ENCODE results near the gene PTPRN2. TPM values are rescaled to one million over a fixed set of nuclear protein-coding genes. Genes with fewer than 3 reads are reported as not detected.

The PTPRN2 gene
- total RNA-seq (2022; extraction: Qiagen RNA extraction; ENCODE audit: low read depth), result 0.33 to 1.5 TPM (median 0.86 TPM) in 5 replicates

GRCh38 chr7:158587162-158588084 lies at the start of gene PTPRN2:
TSS of gene PTPRN2 (minus strand) at chr7:158587823.

Other genes starting within 250 kb of the PTPRN2 start
- gene NCAPG2, start 117.0 kb upstream of the PTPRN2 start, total RNA-seq (2022; extraction: Qiagen RNA extraction; ENCODE audit: low read depth), result 29.5 to 39.9 TPM (median 38.4 TPM) in 5 replicates
- gene ESYT2, start 241.7 kb upstream of the PTPRN2 start, total RNA-seq (2022; extraction: Qiagen RNA extraction; ENCODE audit: low read depth), result 62.3 to 87.4 TPM (median 79.4 TPM) in 5 replicates